HepG2 (cell line): ENCODE results near the gene DAB2IP. TPM values are rescaled to one million over a fixed set of nuclear protein-coding genes. Genes with fewer than 3 reads are reported as not detected.

Source experiments
- CBX1 ChIP-seq: IDR thresholded peaks from one replicate; pipeline ENCODE4 v1.6.1; 2016; ENCODE audit warnings: antibody characterized with exemption, low read depth
- HMGA1 ChIP-seq: sonication (generic); formaldehyde crosslinking; conservative IDR thresholded peaks from 2 replicates; pipeline ENCODE4 v1.4.0; 2020; ENCODE audit warnings: missing genetic modification reagents
- KDM1A ChIP-seq: IDR thresholded peaks from 2 replicates; pipeline ENCODE4 v1.6.1; 2016; ENCODE audit warnings: missing compliant biosample characterization
- LCORL ChIP-seq, 2 experiments: fragments of 450-650 bp in 1 of 2; sonication (generic) in 1 of 2; formaldehyde crosslinking in 1 of 2; IDR thresholded peaks; 2 replicates each; pipeline versions ENCODE4 v1.5.0 to v1.6.1; 2017 to 2020; ENCODE audit warnings: antibody characterized with exemption in 1 of 2, missing genetic modification reagents in 1 of 2
- MATR3 ChIP-seq: sonication (generic); formaldehyde crosslinking; IDR thresholded peaks from 2 replicates; pipeline ENCODE4 v1.4.0; 2020; ENCODE audit warnings: missing genetic modification reagents
- MED8 ChIP-seq: sonication (generic); formaldehyde crosslinking; IDR thresholded peaks from 2 replicates; pipeline ENCODE4 v1.8.1; 2023; ENCODE audit warnings: mild to moderate bottlenecking, missing genetic modification reagents; ENCODE audit not compliant: insufficient replicate concordance
- MZF1 ChIP-seq: sonication (generic); formaldehyde crosslinking; IDR thresholded peaks from 2 replicates; pipeline ENCODE4 v1.8.1; 2023; ENCODE audit warnings: mild to moderate bottlenecking, missing genetic modification reagents, borderline replicate concordance
- NR2F2 ChIP-seq: IDR thresholded peaks from 2 replicates; pipeline ENCODE4 v1.6.1; 2012; ENCODE audit warnings: low read depth, inconsistent platforms, borderline replicate concordance
- RFXAP ChIP-seq: sonication (generic); formaldehyde crosslinking; IDR thresholded peaks from 2 replicates; pipeline ENCODE4 v1.4.0; 2020; ENCODE audit warnings: missing genetic modification reagents, borderline replicate concordance
- RXRB ChIP-seq: IDR thresholded peaks from 2 replicates; pipeline ENCODE4 v1.6.1; 2016; ENCODE audit warnings: borderline replicate concordance, missing genetic modification reagents, missing compliant biosample characterization
- SMC3 ChIP-seq: IDR thresholded peaks from 2 replicates; pipeline ENCODE4 v1.6.1; 2011; ENCODE audit warnings: low read length, improper control_type of control experiment
- SOX5 ChIP-seq: IDR thresholded peaks from 2 replicates; pipeline ENCODE4 v1.6.1; 2016; ENCODE audit warnings: borderline replicate concordance
- TCF7L2 ChIP-seq: IDR thresholded peaks from 2 replicates; pipeline ENCODE4 v1.6.1; 2011; ENCODE audit warnings: mild to moderate bottlenecking, low read depth, low read length, moderate library complexity
- ZNF230 ChIP-seq: sonication (generic); formaldehyde crosslinking; IDR thresholded peaks from 2 replicates; pipeline ENCODE4 v1.4.0; 2020; ENCODE audit warnings: mild to moderate bottlenecking, missing genetic modification reagents
- ZNF33A ChIP-seq: sonication (generic); formaldehyde crosslinking; IDR thresholded peaks from 2 replicates; pipeline ENCODE4 v1.5.1; 2020; ENCODE audit warnings: missing genetic modification reagents, mild to moderate bottlenecking, moderate library complexity, borderline replicate concordance
- ZNF350 ChIP-seq: sonication (generic); formaldehyde crosslinking; IDR thresholded peaks from 2 replicates; pipeline ENCODE4 v1.4.0; 2020; ENCODE audit warnings: mild to moderate bottlenecking, low read depth, missing genetic modification reagents, borderline replicate concordance
- ZNF432 ChIP-seq: sonication (generic); formaldehyde crosslinking; IDR thresholded peaks from 2 replicates; pipeline ENCODE4 v1.5.0; 2020; ENCODE audit warnings: missing genetic modification reagents, mild to moderate bottlenecking, borderline replicate concordance
- ZNF766 ChIP-seq: sonication (generic); formaldehyde crosslinking; IDR thresholded peaks from 2 replicates; pipeline ENCODE4 v1.5.0; 2020; ENCODE audit warnings: missing genetic modification reagents, borderline replicate concordance
- polyA plus RNA-seq, 8 experiments: library from polyadenylated mRNA; depleted of rRNA in 3 of 8; stranded (reverse) in 7 of 8; unstranded in 1 of 8; fragments of >200 nt; fragmentation: Illumina TruSeq in 4 of 8; extraction: Trizol in 4 of 8; gene quantifications; 2 replicates each; pipeline versions ENCODE4 v1.2.1 to v1.2.3, GENCODE V29; 2011 to 2016; ENCODE audit warnings: low read depth in 4 of 8, missing spikeins in 1 of 8, mixed read lengths in 1 of 8; ENCODE audit not compliant: insufficient read depth in 1 of 8
- total RNA-seq, 5 experiments: library from RNA; depleted of rRNA; stranded (reverse); fragments of >200 nt; fragmentation: Illumina TruSeq; extraction: Trizol; gene quantifications; 2 replicates each; pipeline ENCODE4 v1.2.3, GENCODE V29; 2016; ENCODE audit warnings: low read depth in 1 of 5
- TF ChIP-seq, protein P1 (sequence below): sonication (generic); formaldehyde crosslinking; IDR thresholded peaks from 2 replicates; pipeline ENCODE4 v1.4.0; 2020; ENCODE audit warnings: mild to moderate bottlenecking, missing genetic modification reagents
- TF ChIP-seq, protein P2 (sequence below): sonication (generic); formaldehyde crosslinking; IDR thresholded peaks from 2 replicates; pipeline ENCODE4 v1.5.0; 2020; ENCODE audit warnings: missing genetic modification reagents
- TF ChIP-seq, protein P3 (sequence below): sonication (generic); formaldehyde crosslinking; IDR thresholded peaks from 2 replicates; pipeline ENCODE4 v1.4.0; 2020; ENCODE audit warnings: mild to moderate bottlenecking, missing genetic modification reagents
- TF ChIP-seq, protein P4 (sequence below): sonication (generic); formaldehyde crosslinking; IDR thresholded peaks from 2 replicates; pipeline ENCODE4 v1.4.0; 2020; ENCODE audit warnings: missing genetic modification reagents

DAB2IP gene
- total and polyA plus RNA-seq, 2 of the 13 experiments (the other 11 are each of a cell fraction or from before 2014, with no cell fraction given), result 25.3 to 37.9 TPM

DNA sequence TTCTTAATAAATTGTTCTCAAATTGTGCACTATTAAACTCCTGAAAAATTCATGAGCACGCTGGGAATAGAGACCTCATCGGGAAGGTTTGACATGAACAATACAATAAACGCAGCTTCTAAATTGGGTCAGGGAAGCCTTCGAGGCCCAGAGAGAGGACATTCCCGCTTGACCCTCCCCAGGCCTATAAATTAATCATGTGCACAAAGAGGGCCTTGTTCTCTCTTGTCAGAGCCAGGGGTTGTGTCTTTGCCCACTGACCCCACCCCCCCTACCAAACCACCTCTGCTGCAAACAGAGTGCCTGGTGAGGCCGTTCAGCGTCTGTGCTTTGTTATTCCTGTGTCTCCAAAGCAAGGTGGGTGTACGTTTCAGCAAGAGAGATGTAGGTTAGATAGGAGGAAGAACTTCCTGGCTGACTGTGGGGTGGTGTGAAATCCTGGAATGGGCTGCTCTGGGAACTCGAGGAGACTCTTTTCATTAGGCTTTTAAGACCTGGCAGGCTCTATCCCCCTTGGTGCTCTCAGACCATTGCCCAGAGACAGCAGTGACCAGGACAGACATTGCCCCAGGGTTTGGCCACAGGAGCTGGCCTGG is 18.2 kb upstream of the DAB2IP start (continued):
- TF ChIP-seq, protein P1, sequence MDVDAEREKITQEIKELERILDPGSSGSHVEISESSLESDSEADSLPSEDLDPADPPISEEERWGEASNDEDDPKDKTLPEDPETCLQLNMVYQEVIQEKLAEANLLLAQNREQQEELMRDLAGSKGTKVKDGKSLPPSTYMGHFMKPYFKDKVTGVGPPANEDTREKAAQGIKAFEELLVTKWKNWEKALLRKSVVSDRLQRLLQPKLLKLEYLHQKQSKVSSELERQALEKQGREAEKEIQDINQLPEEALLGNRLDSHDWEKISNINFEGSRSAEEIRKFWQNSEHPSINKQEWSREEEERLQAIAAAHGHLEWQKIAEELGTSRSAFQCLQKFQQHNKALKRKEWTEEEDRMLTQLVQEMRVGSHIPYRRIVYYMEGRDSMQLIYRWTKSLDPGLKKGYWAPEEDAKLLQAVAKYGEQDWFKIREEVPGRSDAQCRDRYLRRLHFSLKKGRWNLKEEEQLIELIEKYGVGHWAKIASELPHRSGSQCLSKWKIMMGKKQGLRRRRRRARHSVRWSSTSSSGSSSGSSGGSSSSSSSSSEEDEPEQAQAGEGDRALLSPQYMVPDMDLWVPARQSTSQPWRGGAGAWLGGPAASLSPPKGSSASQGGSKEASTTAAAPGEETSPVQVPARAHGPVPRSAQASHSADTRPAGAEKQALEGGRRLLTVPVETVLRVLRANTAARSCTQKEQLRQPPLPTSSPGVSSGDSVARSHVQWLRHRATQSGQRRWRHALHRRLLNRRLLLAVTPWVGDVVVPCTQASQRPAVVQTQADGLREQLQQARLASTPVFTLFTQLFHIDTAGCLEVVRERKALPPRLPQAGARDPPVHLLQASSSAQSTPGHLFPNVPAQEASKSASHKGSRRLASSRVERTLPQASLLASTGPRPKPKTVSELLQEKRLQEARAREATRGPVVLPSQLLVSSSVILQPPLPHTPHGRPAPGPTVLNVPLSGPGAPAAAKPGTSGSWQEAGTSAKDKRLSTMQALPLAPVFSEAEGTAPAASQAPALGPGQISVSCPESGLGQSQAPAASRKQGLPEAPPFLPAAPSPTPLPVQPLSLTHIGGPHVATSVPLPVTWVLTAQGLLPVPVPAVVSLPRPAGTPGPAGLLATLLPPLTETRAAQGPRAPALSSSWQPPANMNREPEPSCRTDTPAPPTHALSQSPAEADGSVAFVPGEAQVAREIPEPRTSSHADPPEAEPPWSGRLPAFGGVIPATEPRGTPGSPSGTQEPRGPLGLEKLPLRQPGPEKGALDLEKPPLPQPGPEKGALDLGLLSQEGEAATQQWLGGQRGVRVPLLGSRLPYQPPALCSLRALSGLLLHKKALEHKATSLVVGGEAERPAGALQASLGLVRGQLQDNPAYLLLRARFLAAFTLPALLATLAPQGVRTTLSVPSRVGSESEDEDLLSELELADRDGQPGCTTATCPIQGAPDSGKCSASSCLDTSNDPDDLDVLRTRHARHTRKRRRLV (CRISPR knock-in tag), result no peak
- TF ChIP-seq RFXAP (CRISPR knock-in tag) (no peak), CBX1 (no peak), MED8 (CRISPR knock-in tag) (no peak), TCF7L2 (no peak), SMC3 (no peak), MATR3 (CRISPR knock-in tag) (no peak), MZF1 (CRISPR knock-in tag) (no peak), ZNF766 (CRISPR knock-in tag) (no peak), RXRB (CRISPR knock-in tag) (peak; percentile 13; the same call in 1 of the 2 replicates), NR2F2 (no peak), SOX5 (CRISPR knock-in tag) (no peak), KDM1A (CRISPR knock-in tag) (peak; percentile 62; the same call in 1 of the 2 replicates), ZNF350 (CRISPR knock-in tag) (no peak), ZNF230 (CRISPR knock-in tag) (no peak), ZNF432 (CRISPR knock-in tag) (no peak), HMGA1 (CRISPR knock-in tag) (no peak), ZNF33A (no peak), LCORL (IDR thresholded peaks at IDR 0.05) (no peak), LCORL (CRISPR knock-in tag; IDR thresholded peaks at IDR 0.05) (no peak)
- TF ChIP-seq, protein P2, sequence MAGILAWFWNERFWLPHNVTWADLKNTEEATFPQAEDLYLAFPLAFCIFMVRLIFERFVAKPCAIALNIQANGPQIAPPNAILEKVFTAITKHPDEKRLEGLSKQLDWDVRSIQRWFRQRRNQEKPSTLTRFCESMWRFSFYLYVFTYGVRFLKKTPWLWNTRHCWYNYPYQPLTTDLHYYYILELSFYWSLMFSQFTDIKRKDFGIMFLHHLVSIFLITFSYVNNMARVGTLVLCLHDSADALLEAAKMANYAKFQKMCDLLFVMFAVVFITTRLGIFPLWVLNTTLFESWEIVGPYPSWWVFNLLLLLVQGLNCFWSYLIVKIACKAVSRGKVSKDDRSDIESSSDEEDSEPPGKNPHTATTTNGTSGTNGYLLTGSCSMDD (CRISPR knock-in tag), result no peak
- TF ChIP-seq, protein P3, sequence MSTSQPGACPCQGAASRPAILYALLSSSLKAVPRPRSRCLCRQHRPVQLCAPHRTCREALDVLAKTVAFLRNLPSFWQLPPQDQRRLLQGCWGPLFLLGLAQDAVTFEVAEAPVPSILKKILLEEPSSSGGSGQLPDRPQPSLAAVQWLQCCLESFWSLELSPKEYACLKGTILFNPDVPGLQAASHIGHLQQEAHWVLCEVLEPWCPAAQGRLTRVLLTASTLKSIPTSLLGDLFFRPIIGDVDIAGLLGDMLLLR (CRISPR knock-in tag), result no peak
- TF ChIP-seq, protein P4, sequence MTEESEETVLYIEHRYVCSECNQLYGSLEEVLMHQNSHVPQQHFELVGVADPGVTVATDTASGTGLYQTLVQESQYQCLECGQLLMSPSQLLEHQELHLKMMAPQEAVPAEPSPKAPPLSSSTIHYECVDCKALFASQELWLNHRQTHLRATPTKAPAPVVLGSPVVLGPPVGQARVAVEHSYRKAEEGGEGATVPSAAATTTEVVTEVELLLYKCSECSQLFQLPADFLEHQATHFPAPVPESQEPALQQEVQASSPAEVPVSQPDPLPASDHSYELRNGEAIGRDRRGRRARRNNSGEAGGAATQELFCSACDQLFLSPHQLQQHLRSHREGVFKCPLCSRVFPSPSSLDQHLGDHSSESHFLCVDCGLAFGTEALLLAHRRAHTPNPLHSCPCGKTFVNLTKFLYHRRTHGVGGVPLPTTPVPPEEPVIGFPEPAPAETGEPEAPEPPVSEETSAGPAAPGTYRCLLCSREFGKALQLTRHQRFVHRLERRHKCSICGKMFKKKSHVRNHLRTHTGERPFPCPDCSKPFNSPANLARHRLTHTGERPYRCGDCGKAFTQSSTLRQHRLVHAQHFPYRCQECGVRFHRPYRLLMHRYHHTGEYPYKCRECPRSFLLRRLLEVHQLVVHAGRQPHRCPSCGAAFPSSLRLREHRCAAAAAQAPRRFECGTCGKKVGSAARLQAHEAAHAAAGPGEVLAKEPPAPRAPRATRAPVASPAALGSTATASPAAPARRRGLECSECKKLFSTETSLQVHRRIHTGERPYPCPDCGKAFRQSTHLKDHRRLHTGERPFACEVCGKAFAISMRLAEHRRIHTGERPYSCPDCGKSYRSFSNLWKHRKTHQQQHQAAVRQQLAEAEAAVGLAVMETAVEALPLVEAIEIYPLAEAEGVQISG, result no peak
